Activated CD4-positive, alpha-beta T cell treated with anti-CD3 and anti-CD28 coated beads, Interleukin-10, Interleukin-2, amounts not matched to agents 100 ng/mL and 50 ng/mL, durations not matched to agents 16 hours and 8 hours (primary cell): ENCODE data around the gene TMEM213.
A peak's percentile ranks its signal among the peaks of the same experiment; 100 is the strongest.

ENCODE experiments used
- DNase-seq: peaks from one replicate; pipeline ENCODE4 v3.0.0-alpha.2; 2020

Gene TMEM213

GRCh38 chr7:138843632-138844580, 46.1 kb downstream of the TMEM213 start:
- DNase-seq = no peak

GRCh38 chr7:138845711-138846110, 47.9 kb downstream of the TMEM213 start:
- no peak for DNase-seq

- no peak for DNase-seq
These were observed 50.5 kb downstream of the TMEM213 start for GRCh38 chr7:138848056-138848980.

GRCh38 chr7:138849701-138850100, 51.9 kb downstream of the TMEM213 start:
- no peak for DNase-seq

GRCh38 chr7:138852469-138852868, 54.7 kb downstream of the TMEM213 start:
- DNase-seq = no peak

GRCh38 chr7:138853448-138853847, 55.7 kb downstream of the TMEM213 start:
- peak; percentile 29 for DNase-seq

GRCh38 chr7:138854115-138854645, 56.4 kb downstream of the TMEM213 start:
- DNase-seq = no peak

- no peak for DNase-seq
These were observed 59.9 kb downstream of the TMEM213 start for GRCh38 chr7:138857728-138858127.

- no peak for DNase-seq
These were observed 63.3 kb downstream of the TMEM213 start for GRCh38 chr7:138861051-138861450.

GRCh38 chr7:138863931-138864330, 66.1 kb downstream of the TMEM213 start:
- no peak for DNase-seq

- peak; percentile 67 for DNase-seq
These were observed 66.9 kb downstream of the TMEM213 start for GRCh38 chr7:138864667-138865066.

GRCh38 chr7:138865843-138866242, 68.0 kb downstream of the TMEM213 start:
- peak; percentile 80 for DNase-seq

- no peak for DNase-seq
These were observed 68.6 kb downstream of the TMEM213 start for GRCh38 chr7:138866353-138866752.

- DNase-seq = no peak
These were observed 70.0 kb downstream of the TMEM213 start for GRCh38 chr7:138867744-138868143.

GRCh38 chr7:138868711-138869110, 70.9 kb downstream of the TMEM213 start:
- DNase-seq = no peak

GRCh38 chr7:138869353-138869752, 71.6 kb downstream of the TMEM213 start:
- no peak for DNase-seq

- no peak for DNase-seq
These were observed 73.4 kb downstream of the TMEM213 start for GRCh38 chr7:138871065-138871813.

- no peak for DNase-seq
These were observed 74.0 kb downstream of the TMEM213 start for GRCh38 chr7:138871814-138872090.

- no peak for DNase-seq
These were observed 74.8 kb downstream of the TMEM213 start for GRCh38 chr7:138872576-138872975.

GRCh38 chr7:138873220-138873892, 75.6 kb downstream of the TMEM213 start:
- DNase-seq = no peak

GRCh38 chr7:138875794-138876193, 78.0 kb downstream of the TMEM213 start:
- DNase-seq = peak; percentile 89

- no peak for DNase-seq
These were observed 78.5 kb downstream of the TMEM213 start for GRCh38 chr7:138876326-138876725.
